ENCODE data around the gene PCBP3. TPM values are rescaled to one million over a fixed set of nuclear protein-coding genes. Genes with fewer than 3 reads are reported as not detected.

Gene PCBP3
- total and polyA plus RNA-seq, 2 of the 13 experiments (the other 11 are each of a cell fraction or from before 2014, with no cell fraction given), result not detected

GRCh38 chr21:45820171-45821091 lies 176.9 kb downstream of the PCBP3 start (continued):
- TF ChIP-seq MEIS1 (CRISPR knock-in tag; IDR thresholded peaks at IDR 0.05; ENCODE audit: borderline replicate concordance) (no peak), CEBPG (CRISPR knock-in tag; IDR thresholded peaks at IDR 0.05) (0 out of 2 replicates have a peak, but pooled peaks have one; percentile 17), ZNF234 (CRISPR knock-in tag; conservative IDR thresholded peaks at IDR 0.05) (no peak), CREB1 (IDR thresholded peaks at IDR 0.05) (0 out of 2 replicates have a peak, but pooled peaks have one; percentile 14), CREB1 (CRISPR knock-in tag; IDR thresholded peaks at IDR 0.05) (no peak), ZNF230 (CRISPR knock-in tag; IDR thresholded peaks at IDR 0.05) (no peak), TRIM22 (IDR thresholded peaks at IDR 0.05) (no peak), DRAP1 (CRISPR knock-in tag; IDR thresholded peaks at IDR 0.05) (0 out of 2 replicates have a peak, but pooled peaks have one; percentile 19), FLYWCH1 (CRISPR knock-in tag; IDR thresholded peaks at IDR 0.05) (no peak), HOXA5 (CRISPR knock-in tag; IDR thresholded peaks at IDR 0.05) (no peak), REPIN1 (CRISPR knock-in tag; IDR thresholded peaks at IDR 0.05; ENCODE audit: borderline replicate concordance, low read depth) (0 out of 2 replicates have a peak, but pooled peaks have one; percentile 36), TBL1XR1 (IDR thresholded peaks at IDR 0.05; ENCODE audit: borderline replicate concordance, low read length, partially characterized antibody) (no peak), ZNF232 (CRISPR knock-in tag; IDR thresholded peaks at IDR 0.05; ENCODE audit: borderline replicate concordance) (no peak), ATF6 (CRISPR knock-in tag; conservative IDR thresholded peaks at IDR 0.05) (no peak), ZBTB21 (CRISPR knock-in tag; IDR thresholded peaks at IDR 0.05) (no peak), SNAI1 (CRISPR knock-in tag; IDR thresholded peaks at IDR 0.05; ENCODE audit: borderline replicate concordance) (no peak), PATZ1 (CRISPR knock-in tag; IDR thresholded peaks at IDR 0.05) (peak; percentile 29; the same call in 1 of the 2 replicates), TFAP4 (IDR thresholded peaks at IDR 0.05; ENCODE audit: borderline replicate concordance, low read depth) (no peak), HOXA7 (CRISPR knock-in tag; IDR thresholded peaks at IDR 0.05) (no peak), ZNF616 (CRISPR knock-in tag; IDR thresholded peaks at IDR 0.05; ENCODE audit: low read depth) (no peak), ZNF7 (CRISPR knock-in tag; IDR thresholded peaks at IDR 0.05) (no peak)

All from HepG2 (cell line).